Frontal cortex (tissue), 4 donors: ENCODE results near the gene FGF14. TPM values are rescaled to one million over a fixed set of nuclear protein-coding genes. Genes with fewer than 3 reads are reported as not detected.

Experiments used
- DNase-seq, 2 donors: peaks; one replicate each; pipeline ENCODE4 v3.0.0; 2012; ENCODE audit warnings: low spot score in 2 of 2
- FAIRE-seq: peaks from 2 replicates; lab custom pipeline; 2012; peaks lifted over from hg19 to GRCh38; lab: Jason Lieb, UNC
- total RNA-seq: library from RNA; depleted of rRNA; stranded (reverse); fragments of >200 nt; gene quantifications from one replicate; pipeline ENCODE4 v1.2.3, GENCODE V29; 2014
- donor health status: control.
- donor health status: control.
- donor health status: control.

The FGF14 gene
- total RNA-seq, 1 donor from 2014 or later, result 85.2 TPM

- DNase-seq (no peak), FAIRE-seq (no peak)
These were observed 28.6 kb downstream of the FGF14 start for GRCh38 chr13:102373221-102373620.

- FAIRE-seq (no peak), DNase-seq (no peak)
These were observed 32.5 kb downstream of the FGF14 start for GRCh38 chr13:102369302-102369701.

GRCh38 chr13:102367836-102368235 lies 34.0 kb downstream of the FGF14 start:
- no peak for FAIRE-seq
- no peak for DNase-seq

- DNase-seq (no peak), FAIRE-seq (no peak)
These were observed 40.7 kb downstream of the FGF14 start for GRCh38 chr13:102361113-102361512.

GRCh38 chr13:102359264-102359663 lies 42.6 kb downstream of the FGF14 start:
- DNase-seq, result no peak
- no peak for FAIRE-seq

- no peak for FAIRE-seq
- DNase-seq, result no peak
These were observed 46.6 kb downstream of the FGF14 start for GRCh38 chr13:102355251-102355650.

- FAIRE-seq, result no peak
- DNase-seq, result no peak
These were observed 47.8 kb downstream of the FGF14 start for GRCh38 chr13:102354011-102354410.

GRCh38 chr13:102351521-102351920 lies 50.3 kb downstream of the FGF14 start:
- FAIRE-seq (no peak), DNase-seq (no peak)

- FAIRE-seq (no peak), DNase-seq (no peak)
These were observed 54.4 kb downstream of the FGF14 start for GRCh38 chr13:102347490-102347889.

- DNase-seq (no peak), FAIRE-seq (no peak)
These were observed 55.1 kb downstream of the FGF14 start for GRCh38 chr13:102346769-102347168.

GRCh38 chr13:102344410-102344809 lies 57.4 kb downstream of the FGF14 start:
- FAIRE-seq, result no peak
- no peak for DNase-seq

GRCh38 chr13:102333320-102334198 lies 68.3 kb downstream of the FGF14 start:
- FAIRE-seq (no peak), DNase-seq (no peak)

GRCh38 chr13:102328909-102329308 lies 72.9 kb downstream of the FGF14 start:
- DNase-seq (no peak), FAIRE-seq (no peak)

GRCh38 chr13:102327119-102327617 lies 74.7 kb downstream of the FGF14 start:
- DNase-seq (no peak), FAIRE-seq (no peak)

- FAIRE-seq (no peak), DNase-seq (no peak)
These were observed 75.3 kb downstream of the FGF14 start for GRCh38 chr13:102326381-102327118.

- no peak for FAIRE-seq
- DNase-seq, result no peak
These were observed 76.5 kb downstream of the FGF14 start for GRCh38 chr13:102325321-102325720.

- FAIRE-seq, result no peak
These were observed 78.3 kb downstream of the FGF14 start for GRCh38 chr13:102323505-102323904.

GRCh38 chr13:102323012-102323411 lies 78.8 kb downstream of the FGF14 start:
- no peak for FAIRE-seq
- no peak for DNase-seq

More at GRCh38 chr13:102323505-102323904, 78.3 kb downstream of the FGF14 start:
- no peak for DNase-seq

GRCh38 chr13:102322211-102322610 lies 79.6 kb downstream of the FGF14 start:
- DNase-seq (no peak), FAIRE-seq (no peak)

GRCh38 chr13:102318233-102318632 lies 83.6 kb downstream of the FGF14 start:
- DNase-seq (no peak), FAIRE-seq (no peak)

- DNase-seq (no peak), FAIRE-seq (no peak)
These were observed 84.3 kb downstream of the FGF14 start for GRCh38 chr13:102317593-102317992.
